Adrenal gland (tissue), 12 donors: Measurements from ENCODE around the gene TTN. TPM values are rescaled to one million over a fixed set of nuclear protein-coding genes. Genes with fewer than 3 reads are reported as not detected.

Source experiments
- DNase-seq, 7 donors: peaks; one replicate each; pipeline ENCODE4 v3.0.0-alpha.2; 2019 to 2020
- H3K27ac ChIP-seq, 5 donors: fragments of 200-600 bp; sonication (generic) in 4 of 5; 1 replicate in 3 of 5; 2 replicates in 2 of 5; pipeline versions ENCODE4 v1.5.1 to v1.8.0; 2016 to 2020; ENCODE audit warnings: mild to moderate bottlenecking in 1 of 5
- H3K27me3 ChIP-seq: fragments of 200-600 bp; 2 replicates; pipeline ENCODE4 v1.8.0; 2021
- H3K36me3 ChIP-seq, 2 donors: fragments of 200-600 bp; replicated peaks in 1 of 2; 1 replicate in 1 of 2; 2 replicates in 1 of 2; pipeline versions ENCODE4 v1.5.1 to v1.8.0; 2018 to 2022
- H3K4me1 ChIP-seq, 2 donors: fragments of 200-600 bp; replicated peaks in 1 of 2; 1 replicate in 1 of 2; 2 replicates in 1 of 2; pipeline versions ENCODE4 v1.5.1 to v1.8.0; 2018 to 2021
- H3K4me3 ChIP-seq, 4 donors: fragments of 200-600 bp; sonication (generic) in 3 of 4; one replicate each; pipeline ENCODE4 v1.5.1; 2016 to 2018
- H3K9me3 ChIP-seq, 3 donors: fragments of 200-600 bp; sonication (generic) in 1 of 3; replicated peaks in 1 of 3; 1 replicate in 2 of 3; 2 replicates in 1 of 3; pipeline versions ENCODE4 v1.5.1 to v1.8.0; 2016 to 2021
- POLR2A ChIP-seq, 2 donors: fragments of 450-650 bp; IDR thresholded peaks; one replicate each; pipeline ENCODE4 v1.6.1; 2017; ENCODE audit warnings: antibody characterized with exemption in 2 of 2, mild to moderate bottlenecking in 2 of 2, moderate library complexity in 1 of 2
- WGBS, 4 donors: extraction: QIAGEN DNeasy Blood & Tissue Kit in 2 of 4; methylation state at CpG; one replicate each; pipeline versions ENCODE4 v1.1.5 to v1.1.7; 2013 to 2017; 5-methylcytosine and 5-hydroxymethylcytosine counted together
- intact Hi-C, 2 donors: fragments of 100-400 bp; cut with DNase I; formaldehyde crosslinking; loops; one replicate each; pipeline versions ENCODE4 v1.14.1 to v1.15.0; 2022 to 2023
- polyA plus RNA-seq, 3 donors: library from polyadenylated mRNA; stranded (reverse); fragments of 200-250 nt in 2 of 3; fragments of 350-450 nt in 1 of 3; fragmentation: Illumina TruSeq in 1 of 3; extraction: RNeasy Lipid Tissue Mini Kit (QIAGEN cat#74804) in 1 of 3; gene quantifications; one replicate each; pipeline ENCODE4 v1.2.3, GENCODE V29; 2013 to 2014
- total RNA-seq, 9 donors: library from RNA; depleted of rRNA in 4 of 9; stranded (reverse); fragments of >200 nt in 4 of 9; fragments of 120-200 nt in 1 of 9; fragmentation: NEBNext Ultra II Directional in 1 of 9; extraction: Animal tissue kit (Norgen Biotek cat#: 25700) in 1 of 9; gene quantifications; one replicate each; pipeline versions ENCODE4 v1.1.0 to v1.2.4, GENCODE V29; 2013 to 2023
- TF ChIP-seq, protein P1 (sequence below), 6 experiments: fragments of 450-650 bp in 4 of 6; fragments of 200-600 bp in 2 of 6; sonication (generic) in 1 of 6; IDR thresholded peaks; 1 replicate in 5 of 6; 2 replicates in 1 of 6; pipeline versions ENCODE4 v1.5.1 to v1.8.0; 2016 to 2021; ENCODE audit warnings: antibody characterized with exemption in 6 of 6, mild to moderate bottlenecking in 2 of 6, moderate library complexity in 1 of 6
- donor health status: healthy with polysubstance abuse.
- donor health status: Bipolar disorder and iron deficiency.
- donor health status: DM: yes; HTN: yes; CAD: no.
- donor health status: DM: no; HTN: no; CAD: no.
- donor health status: DM: no; HTN: no; CAD: no.
- donor health status: DM: yes; HTN: yes; CAD: no.

Gene TTN
- total and polyA plus RNA-seq, 12 donors = 0.05 to 45.2 (median 2.7) TPM

DNA sequence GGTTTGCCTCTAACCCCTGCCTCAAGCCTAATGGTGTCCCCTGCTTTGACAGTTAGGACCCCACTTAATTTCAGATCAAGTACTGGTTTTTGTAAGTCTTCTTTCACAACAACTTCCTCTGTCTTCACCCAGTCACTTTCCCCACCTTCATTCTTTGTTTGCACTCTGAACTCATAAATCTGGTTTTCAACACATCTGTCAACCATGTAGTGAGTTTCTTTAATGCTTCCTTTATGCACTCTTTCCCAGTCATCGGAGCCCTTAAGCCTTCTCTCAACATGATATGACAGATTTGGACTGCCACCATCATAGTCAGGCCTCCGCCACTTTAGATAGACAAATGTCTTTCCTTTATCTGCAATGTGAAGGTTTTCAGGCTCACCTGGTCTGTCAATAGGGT is 217.9 kb downstream of the TTN start:
- Histone ChIP-seq H3K9me3 (no peaks in the 10 kb centered on the region), H3K4me3 (no peak overlapping the region), H3K36me3 (no peaks in the 10 kb centered on the region), H3K27me3 (no peaks in the 10 kb centered on the region), H3K4me1 (no peaks in the 10 kb centered on the region), H3K27ac (no peak overlapping the region)
- 92 to 98% (median 96%) methylated on average over 2 of the region's 2 CpGs for WGBS, 4 donors
- TF ChIP-seq, protein P1, sequence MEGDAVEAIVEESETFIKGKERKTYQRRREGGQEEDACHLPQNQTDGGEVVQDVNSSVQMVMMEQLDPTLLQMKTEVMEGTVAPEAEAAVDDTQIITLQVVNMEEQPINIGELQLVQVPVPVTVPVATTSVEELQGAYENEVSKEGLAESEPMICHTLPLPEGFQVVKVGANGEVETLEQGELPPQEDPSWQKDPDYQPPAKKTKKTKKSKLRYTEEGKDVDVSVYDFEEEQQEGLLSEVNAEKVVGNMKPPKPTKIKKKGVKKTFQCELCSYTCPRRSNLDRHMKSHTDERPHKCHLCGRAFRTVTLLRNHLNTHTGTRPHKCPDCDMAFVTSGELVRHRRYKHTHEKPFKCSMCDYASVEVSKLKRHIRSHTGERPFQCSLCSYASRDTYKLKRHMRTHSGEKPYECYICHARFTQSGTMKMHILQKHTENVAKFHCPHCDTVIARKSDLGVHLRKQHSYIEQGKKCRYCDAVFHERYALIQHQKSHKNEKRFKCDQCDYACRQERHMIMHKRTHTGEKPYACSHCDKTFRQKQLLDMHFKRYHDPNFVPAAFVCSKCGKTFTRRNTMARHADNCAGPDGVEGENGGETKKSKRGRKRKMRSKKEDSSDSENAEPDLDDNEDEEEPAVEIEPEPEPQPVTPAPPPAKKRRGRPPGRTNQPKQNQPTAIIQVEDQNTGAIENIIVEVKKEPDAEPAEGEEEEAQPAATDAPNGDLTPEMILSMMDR (IDR thresholded peaks at IDR 0.05) = no peak
- no peak for TF ChIP-seq POLR2A (IDR thresholded peaks at IDR 0.05)
- intact Hi-C loops = no loop called here
- DNase-seq = no peak

GRCh38 chr2:178584666-178585065 is 222.6 kb downstream of the TTN start:
- H3K9me3 ChIP-seq = no peaks in the 10 kb centered on the region
- no peak for DNase-seq
- H3K27me3 ChIP-seq = no peaks in the 10 kb centered on the region
- H3K36me3 ChIP-seq = no peaks in the 10 kb centered on the region
- intact Hi-C loops = no loop called here
- H3K4me3 ChIP-seq = no peak overlapping the region
- no peaks in the 10 kb centered on the region for H3K4me1 ChIP-seq
- 87 to 95% (median 92%) methylated on average over 10 of the region's 10 CpGs for WGBS, 4 donors
- H3K27ac ChIP-seq = no peak overlapping the region
- TF ChIP-seq, protein P1 (IDR thresholded peaks at IDR 0.05) = no peak
- TF ChIP-seq POLR2A (IDR thresholded peaks at IDR 0.05) = no peak

- H3K27me3 ChIP-seq = no peaks in the 10 kb centered on the region
- no peaks in the 10 kb centered on the region for H3K36me3 ChIP-seq
- intact Hi-C loops = no loop called here
- H3K9me3 ChIP-seq = no peaks in the 10 kb centered on the region
- H3K27ac ChIP-seq = no peak overlapping the region
- no peak for DNase-seq
- TF ChIP-seq, protein P1 (IDR thresholded peaks at IDR 0.05) = no peak
- TF ChIP-seq POLR2A (IDR thresholded peaks at IDR 0.05) = no peak
- 92 to 98% (median 96%) methylated on average over 3 of the region's 3 CpGs for WGBS, 4 donors
- no peaks in the 10 kb centered on the region for H3K4me1 ChIP-seq
- H3K4me3 ChIP-seq = no peak overlapping the region
Measured at GRCh38 chr2:178579006-178579405, 228.2 kb downstream of the TTN start.

DNA sequence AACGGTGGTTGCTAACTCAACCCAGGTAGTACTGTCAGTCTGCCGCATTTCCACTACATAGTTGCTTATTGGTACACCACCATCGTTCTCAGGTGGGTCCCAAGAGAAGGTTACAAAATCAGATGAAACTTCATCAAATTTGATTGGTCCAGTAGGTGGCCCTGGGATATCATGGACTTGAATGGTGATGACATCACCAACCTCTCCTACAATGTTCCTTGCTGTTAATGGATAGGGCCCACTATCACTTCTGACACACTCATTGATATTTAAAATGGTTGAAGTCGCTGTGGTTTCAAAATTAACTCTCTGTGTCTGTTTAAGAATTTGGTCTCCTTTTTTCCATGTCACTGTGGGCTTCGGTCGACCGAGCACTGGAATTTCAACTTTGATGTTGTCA is 232.4 kb downstream of the TTN start:
- 95 to 98% (median 97%) methylated on average over 7 of the region's 7 CpGs for WGBS, 4 donors
- no peaks in the 10 kb centered on the region for H3K9me3 ChIP-seq
- no peaks in the 10 kb centered on the region for H3K4me1 ChIP-seq
- no peaks in the 10 kb centered on the region for H3K27me3 ChIP-seq
- H3K4me3 ChIP-seq = no peak overlapping the region
- TF ChIP-seq, protein P1 (IDR thresholded peaks at IDR 0.05) = no peak
- no peak for TF ChIP-seq POLR2A (IDR thresholded peaks at IDR 0.05)
- intact Hi-C loops = no loop called here
- H3K27ac ChIP-seq = no peak overlapping the region
- H3K36me3 ChIP-seq = no peaks in the 10 kb centered on the region
- DNase-seq = no peak
